Loucy (cell line): ENCODE measurements around the gene RRAS2.

ENCODE experiments used
- H2AFZ ChIP-seq: fragments of 200-600 bp; sonication (generic); 2 replicates; pipeline ENCODE4 v1.6.0; 2016; ENCODE audit warnings: antibody characterized with exemption, mild to moderate bottlenecking, low read length, moderate library complexity
- H3F3A ChIP-seq: fragments of 200-600 bp; 2 replicates; pipeline ENCODE4 v1.6.0; 2016; ENCODE audit warnings: antibody characterized with exemption, low read depth, mild to moderate bottlenecking
- H3K27me3 ChIP-seq: fragments of 200-600 bp; sonication (generic); 2 replicates; pipeline ENCODE4 v1.6.1; 2014; ENCODE audit warnings: low read length, mild to moderate bottlenecking; ENCODE audit not compliant: insufficient read depth, poor library complexity, severe bottlenecking
- H3K36me3 ChIP-seq: fragments of 200-600 bp; sonication (generic); 2 replicates; pipeline ENCODE4 v1.6.1; 2016; ENCODE audit warnings: low read length; ENCODE audit not compliant: insufficient read depth
- H3K4me1 ChIP-seq: fragments of 200-600 bp; sonication (generic); 2 replicates; pipeline ENCODE4 v1.5.1; 2014; ENCODE audit warnings: low read length, mild to moderate bottlenecking; ENCODE audit not compliant: insufficient read depth, poor library complexity, severe bottlenecking
- H3K4me2 ChIP-seq: fragments of 200-600 bp; sonication (generic); 2 replicates; pipeline ENCODE4 v1.6.0; 2014; ENCODE audit warnings: antibody characterized with exemption, low read length, low read depth, mild to moderate bottlenecking; ENCODE audit not compliant: poor library complexity, severe bottlenecking
- H3K4me3 ChIP-seq: fragments of 200-600 bp; sonication (generic); 2 replicates; pipeline ENCODE4 v1.5.1; 2014; ENCODE audit warnings: low read length, mild to moderate bottlenecking, mixed read lengths; ENCODE audit not compliant: poor library complexity, severe bottlenecking
- H3K79me2 ChIP-seq: fragments of 200-600 bp; sonication (generic); 2 replicates; pipeline ENCODE4 v1.6.1; 2014; ENCODE audit warnings: low read length; ENCODE audit not compliant: insufficient read depth
- H3K9ac ChIP-seq: fragments of 200-600 bp; sonication (generic); 2 replicates; pipeline ENCODE4 v1.6.0; 2014; ENCODE audit warnings: mild to moderate bottlenecking, low read depth, low read length, moderate library complexity; ENCODE audit not compliant: poor library complexity, severe bottlenecking
- H3K9me2 ChIP-seq: fragments of 200-600 bp; sonication (generic); replicated peaks from 2 replicates; pipeline ENCODE4 v1.6.1; 2016; ENCODE audit warnings: low read depth, low read length, mixed read lengths
- H3K9me3 ChIP-seq: fragments of 200-600 bp; sonication (generic); 2 replicates; pipeline ENCODE4 v1.6.1; 2014; ENCODE audit warnings: mild to moderate bottlenecking, antibody characterized with exemption, low read length, low read depth; ENCODE audit not compliant: insufficient read depth
- H4K20me1 ChIP-seq: fragments of 200-600 bp; sonication (generic); 2 replicates; pipeline ENCODE4 v1.6.0; 2014; ENCODE audit warnings: antibody characterized with exemption, low read length, mild to moderate bottlenecking; ENCODE audit not compliant: insufficient read depth, poor library complexity, severe bottlenecking
- EZH2phosphoT487 ChIP-seq: fragments of 200-600 bp; IDR thresholded peaks from 2 replicates; pipeline ENCODE4 v1.6.1; 2018; ENCODE audit warnings: antibody characterized with exemption, mild to moderate bottlenecking, moderate library complexity, borderline replicate concordance
- TF ChIP-seq, protein P1 (sequence below): fragments of 200-600 bp; sonication (generic); conservative IDR thresholded peaks from 2 replicates; pipeline ENCODE4 v1.5.1; 2014; ENCODE audit warnings: mild to moderate bottlenecking, antibody characterized with exemption, low read length

Gene RRAS2

DNA sequence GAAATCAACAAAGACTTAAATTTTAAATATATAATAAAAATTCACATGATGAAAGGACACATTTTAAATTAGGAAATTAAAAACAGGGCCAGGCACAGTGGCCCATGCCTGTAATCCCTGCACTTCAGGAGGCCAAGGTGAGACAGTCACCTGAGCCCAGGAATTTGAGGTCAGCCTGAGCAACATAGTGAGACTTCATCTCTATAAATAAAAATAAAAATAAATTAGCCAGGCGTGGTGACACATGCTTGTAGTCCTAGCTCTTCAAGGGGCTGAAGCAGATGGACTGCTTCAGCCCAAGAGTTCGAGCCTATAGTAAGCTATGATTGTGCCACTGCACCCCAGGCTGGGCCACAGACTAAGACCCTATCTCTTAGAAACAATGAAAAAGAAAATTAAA, 29.3 kb downstream of the RRAS2 start:
- no peaks in the 10 kb centered on the region for H3K9me2 ChIP-seq
- no peaks in the 10 kb centered on the region for H3K4me1 ChIP-seq
- H3K4me3 ChIP-seq, result no peak overlapping the region
- no peaks in the 10 kb centered on the region for H3F3A ChIP-seq
- H3K9ac ChIP-seq, result no peak overlapping the region
- H3K79me2 ChIP-seq, result no peaks in the 10 kb centered on the region
- H2AFZ ChIP-seq, result no peak overlapping the region
- no peaks in the 10 kb centered on the region for H4K20me1 ChIP-seq
- no peaks in the 10 kb centered on the region for H3K36me3 ChIP-seq
- no peak for TF ChIP-seq EZH2phosphoT487
- TF ChIP-seq, protein P1, sequence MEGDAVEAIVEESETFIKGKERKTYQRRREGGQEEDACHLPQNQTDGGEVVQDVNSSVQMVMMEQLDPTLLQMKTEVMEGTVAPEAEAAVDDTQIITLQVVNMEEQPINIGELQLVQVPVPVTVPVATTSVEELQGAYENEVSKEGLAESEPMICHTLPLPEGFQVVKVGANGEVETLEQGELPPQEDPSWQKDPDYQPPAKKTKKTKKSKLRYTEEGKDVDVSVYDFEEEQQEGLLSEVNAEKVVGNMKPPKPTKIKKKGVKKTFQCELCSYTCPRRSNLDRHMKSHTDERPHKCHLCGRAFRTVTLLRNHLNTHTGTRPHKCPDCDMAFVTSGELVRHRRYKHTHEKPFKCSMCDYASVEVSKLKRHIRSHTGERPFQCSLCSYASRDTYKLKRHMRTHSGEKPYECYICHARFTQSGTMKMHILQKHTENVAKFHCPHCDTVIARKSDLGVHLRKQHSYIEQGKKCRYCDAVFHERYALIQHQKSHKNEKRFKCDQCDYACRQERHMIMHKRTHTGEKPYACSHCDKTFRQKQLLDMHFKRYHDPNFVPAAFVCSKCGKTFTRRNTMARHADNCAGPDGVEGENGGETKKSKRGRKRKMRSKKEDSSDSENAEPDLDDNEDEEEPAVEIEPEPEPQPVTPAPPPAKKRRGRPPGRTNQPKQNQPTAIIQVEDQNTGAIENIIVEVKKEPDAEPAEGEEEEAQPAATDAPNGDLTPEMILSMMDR, result no peak
- H3K27me3 ChIP-seq, result no peaks in the 10 kb centered on the region
- H3K4me2 ChIP-seq, result no peak overlapping the region
- H3K9me3 ChIP-seq, result no peaks in the 10 kb centered on the region

DNA sequence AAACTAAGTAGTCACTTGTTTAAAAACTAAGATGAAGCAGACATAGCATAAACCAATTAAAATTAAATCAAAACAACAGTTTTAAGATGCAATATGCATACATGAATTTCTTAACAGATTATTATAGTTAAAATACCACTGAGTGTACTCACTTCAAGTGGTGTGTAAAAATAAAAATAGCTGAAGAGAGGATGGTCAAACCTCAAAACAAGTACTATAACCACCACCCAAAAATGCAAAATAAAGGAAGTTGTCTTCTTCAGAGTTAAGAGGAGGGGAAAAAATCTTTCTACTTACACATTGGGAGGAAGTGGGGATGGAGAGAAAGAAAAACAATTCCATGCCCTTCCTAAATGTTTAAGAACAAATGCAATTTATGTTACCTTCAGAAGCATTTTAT, 31.9 kb downstream of the RRAS2 start:
- no peaks in the 10 kb centered on the region for H3K79me2 ChIP-seq

DNA sequence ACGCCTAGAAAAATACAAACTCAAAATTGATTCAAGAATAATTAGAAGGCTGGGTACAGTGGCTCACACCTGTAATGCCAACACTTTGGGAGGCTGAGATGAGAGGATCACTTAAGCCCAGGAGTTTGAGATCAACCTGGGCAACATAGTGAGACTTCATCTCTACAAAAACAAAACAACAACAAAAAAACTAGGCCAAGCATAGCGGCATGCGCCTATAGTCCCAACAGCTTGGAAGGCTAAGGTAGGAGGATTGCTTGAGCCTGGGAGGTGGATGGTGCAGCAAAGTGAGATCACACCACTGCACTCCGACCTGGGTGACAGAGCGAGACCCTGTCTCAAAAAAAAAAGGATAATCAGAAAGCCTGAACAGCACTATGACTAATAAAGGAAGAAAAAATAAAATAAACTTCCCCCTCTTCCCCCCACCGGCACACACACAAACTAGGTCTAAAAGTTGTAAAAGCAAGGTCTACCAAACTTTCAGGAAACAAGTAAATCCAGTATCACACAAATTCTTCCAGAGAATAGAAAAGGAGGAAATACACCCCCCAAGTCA, 35.8 kb downstream of the RRAS2 start:
- no peak overlapping the region for H2AFZ ChIP-seq
- H3K9me2 ChIP-seq, result no peaks in the 10 kb centered on the region
- no peaks in the 10 kb centered on the region for H3K9me3 ChIP-seq
- H4K20me1 ChIP-seq, result no peaks in the 10 kb centered on the region
- H3F3A ChIP-seq, result no peaks in the 10 kb centered on the region
- H3K9ac ChIP-seq, result no peak overlapping the region
- H3K79me2 ChIP-seq, result no peaks in the 10 kb centered on the region
- no peak overlapping the region for H3K4me3 ChIP-seq
- peaks cover 10% of the 10 kb centered on the region for H3K4me1 ChIP-seq
- no peaks in the 10 kb centered on the region for H3K27me3 ChIP-seq
- no peak overlapping the region for H3K4me2 ChIP-seq
- H3K36me3 ChIP-seq, result no peaks in the 10 kb centered on the region
- TF ChIP-seq, protein P1, result no peak
- TF ChIP-seq EZH2phosphoT487, result no peak

More for the DNA sequence above, 31.9 kb downstream of the RRAS2 start:
- Histone ChIP-seq H3K9me3 (no peaks in the 10 kb centered on the region), H3K4me2 (no peak overlapping the region), H3K9me2 (no peaks in the 10 kb centered on the region), H2AFZ (no peak overlapping the region), H3K4me1 (no peaks in the 10 kb centered on the region), H3F3A (no peaks in the 10 kb centered on the region), H3K27me3 (no peaks in the 10 kb centered on the region), H3K9ac (no peak overlapping the region), H3K4me3 (no peak overlapping the region), H4K20me1 (no peaks in the 10 kb centered on the region), H3K36me3 (no peaks in the 10 kb centered on the region)
- TF ChIP-seq, protein P1, result no peak
- TF ChIP-seq EZH2phosphoT487, result no peak
